Measurements from ENCODE around the gene ITPK1.

The ITPK1 gene

GRCh38 chr14:92945959-92946846, 169.5 kb downstream of the ITPK1 start:
- TF ChIP-seq CTCF (conservative IDR thresholded peaks at IDR 0.05) (no peak), ZFX (IDR thresholded peaks at IDR 0.05) (peak; percentile 27; the same call in 1 of the 2 replicates)
- peak overlapping the region; percentile 81 for H3K27ac ChIP-seq

- H3K27ac ChIP-seq = peak overlapping the region; percentile 81
- no peak for TF ChIP-seq ZFX (IDR thresholded peaks at IDR 0.05)
- no peak for TF ChIP-seq CTCF (conservative IDR thresholded peaks at IDR 0.05)
Observed at GRCh38 chr14:92945544-92945943, 170.2 kb downstream of the ITPK1 start.

- no peak for TF ChIP-seq ZFX (IDR thresholded peaks at IDR 0.05)
- TF ChIP-seq CTCF (conservative IDR thresholded peaks at IDR 0.05) = no peak
- peak overlapping the region; percentile 81; the same call in 1 of the 2 replicates for H3K27ac ChIP-seq
Observed at GRCh38 chr14:92944976-92945375, 170.7 kb downstream of the ITPK1 start.

GRCh38 chr14:92943855-92944570, 171.7 kb downstream of the ITPK1 start:
- TF ChIP-seq ZFX (IDR thresholded peaks at IDR 0.05) (no peak), CTCF (conservative IDR thresholded peaks at IDR 0.05) (no peak)
- H3K27ac ChIP-seq = no peak overlapping the region

GRCh38 chr14:92942976-92943710, 172.6 kb downstream of the ITPK1 start:
- TF ChIP-seq ZFX (IDR thresholded peaks at IDR 0.05) (no peak), CTCF (conservative IDR thresholded peaks at IDR 0.05) (no peak)
- no peak overlapping the region for H3K27ac ChIP-seq

GRCh38 chr14:92942576-92942975, 173.1 kb downstream of the ITPK1 start:
- H3K27ac ChIP-seq = no peak overlapping the region
- TF ChIP-seq CTCF (conservative IDR thresholded peaks at IDR 0.05) = no peak
